K562 (cell line): ENCODE results near the gene P2RX2. TPM values are rescaled to one million over a fixed set of nuclear protein-coding genes. Genes with fewer than 3 reads are reported as not detected.
A peak's percentile ranks its signal among the peaks of the same experiment; 100 is the strongest.

Experiments
- CBX3 ChIP-seq, 2 experiments: IDR thresholded peaks; 1 replicate in 1 of 2; 2 replicates in 1 of 2; pipeline ENCODE4 v1.6.1; 2012; ENCODE audit warnings: inconsistent platforms in 2 of 2, low read length in 2 of 2, borderline replicate concordance in 1 of 2, control low read depth in 1 of 2
- DDX20 ChIP-seq: fragments of 450-650 bp; IDR thresholded peaks from 2 replicates; pipeline ENCODE4 v1.6.1; 2016; ENCODE audit warnings: missing genetic modification characterization, low read depth, mild to moderate bottlenecking, missing compliant biosample characterization, moderate library complexity
- ETV1 ChIP-seq: fragments of 450-650 bp; conservative IDR thresholded peaks from 2 replicates; pipeline ENCODE4 v1.6.1; 2016; ENCODE audit warnings: missing genetic modification characterization, control low read depth, low read depth, missing compliant biosample characterization
- NEUROD1 ChIP-seq: fragments of 150-350 bp; IDR thresholded peaks from 2 replicates; pipeline ENCODE4 v1.6.1; 2014; ENCODE audit warnings: borderline replicate concordance, low read length, low read depth; ENCODE audit not compliant: partially characterized antibody
- NFIX ChIP-seq: fragments of 250-450 bp; sonication (Bioruptor Pico); IDR thresholded peaks from 2 replicates; pipeline ENCODE4 v1.4.0; 2020; ENCODE audit warnings: low read depth, mild to moderate bottlenecking, moderate library complexity
- POLR2AphosphoS5 ChIP-seq: IDR thresholded peaks from 2 replicates; pipeline ENCODE4 v1.6.1; 2011; ENCODE audit warnings: mild to moderate bottlenecking, low read depth, low read length, moderate library complexity; ENCODE audit not compliant: control insufficient read depth, insufficient read depth
- SRSF3 ChIP-seq: fragments of 200-400 bp; formaldehyde crosslinking; IDR thresholded peaks from 2 replicates; pipeline ENCODE4 v1.6.1; 2016; ENCODE audit warnings: mild to moderate bottlenecking, low read length, moderate library complexity; ENCODE audit not compliant: insufficient read depth
- VEZF1 ChIP-seq: fragments of 200-800 bp; sonication (Bioruptor generic); IDR thresholded peaks from 2 replicates; pipeline ENCODE4 v1.6.1; 2017; ENCODE audit warnings: missing genetic modification characterization, missing compliant biosample characterization
- polyA plus RNA-seq, 8 experiments: library from polyadenylated mRNA; depleted of rRNA in 4 of 8; stranded (reverse) in 5 of 8; unstranded in 3 of 8; fragments of >200 nt; fragmentation: Nextera tagmentation in 2 of 8; fragmentation: Illumina TruSeq in 1 of 8; extraction: Ambion mirVana in 2 of 8; extraction: Trizol in 1 of 8; gene quantifications; 2 replicates each; pipeline versions ENCODE4 v1.2.1 to v1.2.3, GENCODE V29; 2011 to 2014; ENCODE audit warnings: inconsistent platforms in 1 of 8, missing spikeins in 1 of 8
- total RNA-seq, 7 experiments: library from RNA; depleted of rRNA in 6 of 7; stranded (reverse); fragments of >200 nt in 6 of 7; fragmentation: Illumina TruSeq in 2 of 7; extraction: Trizol in 2 of 7; gene quantifications; 2 replicates each; pipeline versions ENCODE4 v1.2.1 to v1.2.3, GENCODE V29; 2011 to 2021; ENCODE audit warnings: low replicate concordance in 1 of 7
- TF ChIP-seq, protein P1 (sequence below): fragments of 250-450 bp; sonication (Bioruptor Pico); IDR thresholded peaks from 2 replicates; pipeline ENCODE4 v1.4.0; 2020; ENCODE audit warnings: mild to moderate bottlenecking, moderate library complexity, borderline replicate concordance
- TF ChIP-seq, protein P2 (sequence below): fragments of 450-650 bp; formaldehyde crosslinking; IDR thresholded peaks from 2 replicates; pipeline ENCODE4 v1.4.0; 2020; ENCODE audit warnings: mild to moderate bottlenecking, moderate library complexity
- TF ChIP-seq, protein P3 (sequence below), 2 experiments: fragments of 450-650 bp; formaldehyde crosslinking in 1 of 2; IDR thresholded peaks; 2 replicates each; pipeline versions ENCODE4 v1.4.0 to v1.6.1; 2014 to 2020; ENCODE audit warnings: mild to moderate bottlenecking in 2 of 2, borderline replicate concordance in 1 of 2, low read depth in 1 of 2

The P2RX2 gene
- total and polyA plus RNA-seq, 9 of the 15 experiments (the other 6 are each of a cell fraction or from before 2014, with no cell fraction given): not detected

DNA sequence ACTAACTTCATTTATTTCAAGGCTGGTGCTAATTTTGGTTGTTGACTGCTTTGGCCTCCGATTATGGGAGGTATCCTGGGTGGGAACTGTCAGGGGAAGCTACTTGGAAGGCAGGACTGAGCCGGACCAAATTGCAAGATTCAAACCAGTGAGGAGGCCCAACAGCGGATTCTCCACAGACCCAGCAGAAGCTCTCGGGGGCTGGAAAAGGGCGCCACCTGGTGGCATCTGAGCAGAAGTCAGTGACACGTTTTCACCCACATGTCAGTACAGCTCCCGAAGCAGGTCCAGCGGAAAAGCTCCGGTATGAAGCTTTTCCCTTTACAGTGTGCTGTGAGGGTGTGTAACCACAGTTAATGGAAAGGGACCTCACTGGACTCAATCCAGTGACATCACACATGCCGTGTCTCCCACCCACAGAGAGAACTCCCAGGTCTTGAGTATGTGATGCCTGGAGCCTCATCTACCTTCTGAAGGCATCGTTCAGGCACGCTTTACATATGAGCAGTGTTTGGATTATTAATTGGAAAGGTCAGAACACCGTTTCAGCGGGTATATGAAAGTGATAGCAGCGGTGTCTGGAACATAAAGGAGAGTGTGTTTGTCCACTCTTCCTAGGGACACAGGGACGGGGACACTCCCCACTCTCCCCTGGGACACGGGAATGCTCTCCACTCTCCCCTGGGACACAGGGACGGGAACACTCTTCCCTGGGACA, 3.6 kb upstream of the P2RX2 start (continued):
- TF ChIP-seq DDX20 (tag) (no peak), NEUROD1 (no peak), POLR2AphosphoS5 (no peak), NFIX (CRISPR knock-in tag) (no peak), ETV1 (tag) (no peak), VEZF1 (no peak), CBX3 (IDR thresholded peaks at IDR 0.05; ENCODE audit: borderline replicate concordance in 1 of 2, low read length in 2 of 2) (peak in 1 of 2 experiments; percentile 76; a peak in 1 of 3 replicates), SRSF3 (no peak)
- TF ChIP-seq, protein P1, sequence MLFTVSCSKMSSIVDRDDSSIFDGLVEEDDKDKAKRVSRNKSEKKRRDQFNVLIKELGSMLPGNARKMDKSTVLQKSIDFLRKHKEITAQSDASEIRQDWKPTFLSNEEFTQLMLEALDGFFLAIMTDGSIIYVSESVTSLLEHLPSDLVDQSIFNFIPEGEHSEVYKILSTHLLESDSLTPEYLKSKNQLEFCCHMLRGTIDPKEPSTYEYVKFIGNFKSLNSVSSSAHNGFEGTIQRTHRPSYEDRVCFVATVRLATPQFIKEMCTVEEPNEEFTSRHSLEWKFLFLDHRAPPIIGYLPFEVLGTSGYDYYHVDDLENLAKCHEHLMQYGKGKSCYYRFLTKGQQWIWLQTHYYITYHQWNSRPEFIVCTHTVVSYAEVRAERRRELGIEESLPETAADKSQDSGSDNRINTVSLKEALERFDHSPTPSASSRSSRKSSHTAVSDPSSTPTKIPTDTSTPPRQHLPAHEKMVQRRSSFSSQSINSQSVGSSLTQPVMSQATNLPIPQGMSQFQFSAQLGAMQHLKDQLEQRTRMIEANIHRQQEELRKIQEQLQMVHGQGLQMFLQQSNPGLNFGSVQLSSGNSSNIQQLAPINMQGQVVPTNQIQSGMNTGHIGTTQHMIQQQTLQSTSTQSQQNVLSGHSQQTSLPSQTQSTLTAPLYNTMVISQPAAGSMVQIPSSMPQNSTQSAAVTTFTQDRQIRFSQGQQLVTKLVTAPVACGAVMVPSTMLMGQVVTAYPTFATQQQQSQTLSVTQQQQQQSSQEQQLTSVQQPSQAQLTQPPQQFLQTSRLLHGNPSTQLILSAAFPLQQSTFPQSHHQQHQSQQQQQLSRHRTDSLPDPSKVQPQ (CRISPR knock-in tag): no peak
- TF ChIP-seq, protein P2, sequence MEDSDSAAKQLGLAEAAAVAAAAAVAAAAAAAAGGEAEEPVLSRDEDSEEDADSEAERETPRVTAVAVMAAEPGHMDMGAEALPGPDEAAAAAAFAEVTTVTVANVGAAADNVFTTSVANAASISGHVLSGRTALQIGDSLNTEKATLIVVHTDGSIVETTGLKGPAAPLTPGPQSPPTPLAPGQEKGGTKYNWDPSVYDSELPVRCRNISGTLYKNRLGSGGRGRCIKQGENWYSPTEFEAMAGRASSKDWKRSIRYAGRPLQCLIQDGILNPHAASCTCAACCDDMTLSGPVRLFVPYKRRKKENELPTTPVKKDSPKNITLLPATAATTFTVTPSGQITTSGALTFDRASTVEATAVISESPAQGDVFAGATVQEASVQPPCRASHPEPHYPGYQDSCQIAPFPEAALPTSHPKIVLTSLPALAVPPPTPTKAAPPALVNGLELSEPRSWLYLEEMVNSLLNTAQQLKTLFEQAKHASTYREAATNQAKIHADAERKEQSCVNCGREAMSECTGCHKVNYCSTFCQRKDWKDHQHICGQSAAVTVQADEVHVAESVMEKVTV: peak; percentile 64; the same call in 1 of the 2 replicates
- TF ChIP-seq, protein P3, sequence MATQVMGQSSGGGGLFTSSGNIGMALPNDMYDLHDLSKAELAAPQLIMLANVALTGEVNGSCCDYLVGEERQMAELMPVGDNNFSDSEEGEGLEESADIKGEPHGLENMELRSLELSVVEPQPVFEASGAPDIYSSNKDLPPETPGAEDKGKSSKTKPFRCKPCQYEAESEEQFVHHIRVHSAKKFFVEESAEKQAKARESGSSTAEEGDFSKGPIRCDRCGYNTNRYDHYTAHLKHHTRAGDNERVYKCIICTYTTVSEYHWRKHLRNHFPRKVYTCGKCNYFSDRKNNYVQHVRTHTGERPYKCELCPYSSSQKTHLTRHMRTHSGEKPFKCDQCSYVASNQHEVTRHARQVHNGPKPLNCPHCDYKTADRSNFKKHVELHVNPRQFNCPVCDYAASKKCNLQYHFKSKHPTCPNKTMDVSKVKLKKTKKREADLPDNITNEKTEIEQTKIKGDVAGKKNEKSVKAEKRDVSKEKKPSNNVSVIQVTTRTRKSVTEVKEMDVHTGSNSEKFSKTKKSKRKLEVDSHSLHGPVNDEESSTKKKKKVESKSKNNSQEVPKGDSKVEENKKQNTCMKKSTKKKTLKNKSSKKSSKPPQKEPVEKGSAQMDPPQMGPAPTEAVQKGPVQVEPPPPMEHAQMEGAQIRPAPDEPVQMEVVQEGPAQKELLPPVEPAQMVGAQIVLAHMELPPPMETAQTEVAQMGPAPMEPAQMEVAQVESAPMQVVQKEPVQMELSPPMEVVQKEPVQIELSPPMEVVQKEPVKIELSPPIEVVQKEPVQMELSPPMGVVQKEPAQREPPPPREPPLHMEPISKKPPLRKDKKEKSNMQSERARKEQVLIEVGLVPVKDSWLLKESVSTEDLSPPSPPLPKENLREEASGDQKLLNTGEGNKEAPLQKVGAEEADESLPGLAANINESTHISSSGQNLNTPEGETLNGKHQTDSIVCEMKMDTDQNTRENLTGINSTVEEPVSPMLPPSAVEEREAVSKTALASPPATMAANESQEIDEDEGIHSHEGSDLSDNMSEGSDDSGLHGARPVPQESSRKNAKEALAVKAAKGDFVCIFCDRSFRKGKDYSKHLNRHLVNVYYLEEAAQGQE (IDR thresholded peaks at IDR 0.05; ENCODE audit: borderline replicate concordance): peak; percentile 83
- TF ChIP-seq, protein P3 (CRISPR knock-in tag; IDR thresholded peaks at IDR 0.05; ENCODE audit: low read depth): no peak
